Neural progenitor cell (in vitro differentiated cells): ENCODE measurements around the gene PIP4K2A.

Source experiments
- CTCF ChIP-seq: fragments of 200-600 bp; sonication (generic); IDR thresholded peaks from 2 replicates; pipeline ENCODE4 v1.5.1; 2017; ENCODE audit warnings: antibody characterized with exemption, mild to moderate bottlenecking
- EZH2 ChIP-seq: fragments of 200-600 bp; sonication (generic); IDR thresholded peaks from 2 replicates; pipeline ENCODE4 v1.6.1; 2017; ENCODE audit warnings: antibody characterized with exemption, mild to moderate bottlenecking, moderate library complexity

- TF ChIP-seq EZH2 (no peak), CTCF (no peak)
These were observed 20.5 kb downstream of the PIP4K2A start for GRCh38 chr10:22693860-22694259.
